Prostate gland (tissue), 2 donors: ENCODE results near the gene MPIG6B. TPM values are rescaled to one million over a fixed set of nuclear protein-coding genes. Genes with fewer than 3 reads are reported as not detected.

ENCODE experiments used
- DNase-seq: peaks from one replicate; pipeline ENCODE4 v3.0.0-alpha.2; 2019; ENCODE audit warnings: low spot score
- H3K27ac ChIP-seq, 2 donors: fragments of 200-600 bp; sonication (generic); 2 replicates each; pipeline ENCODE4 v1.5.1; 2017 to 2019
- H3K27me3 ChIP-seq: fragments of 200-600 bp; sonication (generic); replicated peaks from 2 replicates; pipeline ENCODE4 v1.5.1; 2019; ENCODE audit not compliant: insufficient read depth
- H3K36me3 ChIP-seq, 2 donors: fragments of 200-600 bp; sonication (generic); 1 replicate in 1 of 2; 2 replicates in 1 of 2; pipeline versions ENCODE4 v1.5.1 to v1.8.1; 2017 to 2019
- H3K4me1 ChIP-seq: fragments of 200-600 bp; sonication (generic); replicated peaks from 2 replicates; pipeline ENCODE4 v1.5.1; 2019
- H3K4me3 ChIP-seq, 2 donors: fragments of 200-600 bp; sonication (generic); 2 replicates each; pipeline ENCODE4 v1.5.1; 2017 to 2019
- H3K9me3 ChIP-seq: fragments of 200-600 bp; sonication (generic); 2 replicates; pipeline ENCODE4 v1.5.1; 2017
- POLR2A ChIP-seq: fragments of 450-650 bp; IDR thresholded peaks from one replicate; pipeline ENCODE4 v1.6.1; 2016; ENCODE audit warnings: antibody characterized with exemption, mild to moderate bottlenecking
- POLR2AphosphoS5 ChIP-seq: sonication (generic); formaldehyde crosslinking; IDR thresholded peaks from one replicate; pipeline ENCODE4 v1.6.1; 2017; ENCODE audit warnings: antibody characterized with exemption
- WGBS: methylation state at CpG from one replicate; pipeline ENCODE4 v1.1.5; 2018; 5-methylcytosine and 5-hydroxymethylcytosine counted together
- intact Hi-C: fragments of 100-400 bp; cut with DNase I; formaldehyde crosslinking; loops from one replicate; pipeline ENCODE4 v1.14.2; 2022
- total RNA-seq, 2 donors: library from RNA; depleted of rRNA; stranded (reverse); fragments of >200 nt; gene quantifications; one replicate each; pipeline ENCODE4 v1.1.0, GENCODE V29; 2016
- TF ChIP-seq, protein P1 (sequence below), 4 experiments: fragments of 200-600 bp in 2 of 4; fragments of 450-650 bp in 2 of 4; sonication (generic) in 2 of 4; IDR thresholded peaks; 1 replicate in 3 of 4; 2 replicates in 1 of 4; pipeline ENCODE4 v1.5.1; 2016 to 2019; ENCODE audit warnings: antibody characterized with exemption in 4 of 4, mild to moderate bottlenecking in 2 of 4, moderate library complexity in 2 of 4

MPIG6B gene
- total RNA-seq, 2 donors from 2014 or later, result 0.74 TPM; not detected in 1

DNA sequence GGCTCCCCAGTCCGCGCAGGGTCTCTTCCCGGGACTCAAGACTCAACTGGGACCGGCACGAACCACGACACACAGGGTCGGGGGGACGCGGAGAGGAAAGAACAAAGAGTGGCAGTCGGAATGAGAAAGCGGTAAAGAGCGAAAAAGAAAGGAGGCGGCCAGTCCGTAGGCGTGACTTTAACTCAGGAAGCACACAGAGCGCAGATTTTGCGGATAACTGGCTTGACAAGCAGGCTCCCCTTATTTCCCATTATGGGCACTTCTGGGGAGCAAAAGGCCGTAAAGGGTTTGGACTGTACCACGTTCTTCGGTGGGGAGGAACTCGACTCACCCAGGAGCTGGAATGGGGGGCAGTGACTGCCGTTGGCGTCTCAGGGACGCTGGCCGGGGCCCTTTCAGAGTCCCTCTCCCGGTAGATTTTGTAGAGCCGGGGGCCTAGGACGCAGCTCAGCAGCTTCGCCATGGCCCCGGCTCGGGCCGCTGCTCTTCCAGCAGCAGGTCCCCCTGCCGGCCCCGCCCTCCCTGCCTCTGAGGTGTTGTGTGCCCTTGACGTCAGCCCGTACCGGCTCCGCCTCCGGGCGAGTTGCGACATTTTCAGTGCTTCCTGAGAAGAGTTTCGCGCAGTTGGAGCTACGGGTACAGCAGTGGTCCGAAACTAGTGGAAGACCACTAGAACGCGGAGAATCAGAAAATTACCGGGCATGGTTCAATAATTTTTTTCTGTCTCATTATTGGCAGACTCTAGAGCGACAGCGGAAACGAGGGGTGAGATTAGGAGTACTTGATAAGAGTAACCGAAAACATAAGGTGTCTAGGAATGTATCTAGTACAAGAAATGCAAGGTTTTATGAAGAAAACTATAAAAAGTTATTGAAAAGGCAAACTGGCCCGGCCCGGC, 20.1 kb upstream of the MPIG6B start, which contains the start of gene ABHD16A:
ABHD16A (minus strand) TSS at position 506 of the 898 bp plus-strand sequence; CDS start at position 463, 43 bp downstream.
- peak; percentile 99 for DNase-seq
- no peaks in the 10 kb centered on the region for H3K36me3 ChIP-seq
- peak within 1 kb of the TSS; percentile 70 to 72 for H3K4me3 ChIP-seq
- intact Hi-C loops, result loop anchor here (2.0 kb wide), 1 partner anchor 26 kb away; the partner anchor contains the start of gene DDAH2
- WGBS, result under 1% methylated on average over 54 of the region's 54 CpGs
- TF ChIP-seq POLR2AphosphoS5 (peak; percentile 100), POLR2A (peak; percentile 99)
- TF ChIP-seq, protein P1, sequence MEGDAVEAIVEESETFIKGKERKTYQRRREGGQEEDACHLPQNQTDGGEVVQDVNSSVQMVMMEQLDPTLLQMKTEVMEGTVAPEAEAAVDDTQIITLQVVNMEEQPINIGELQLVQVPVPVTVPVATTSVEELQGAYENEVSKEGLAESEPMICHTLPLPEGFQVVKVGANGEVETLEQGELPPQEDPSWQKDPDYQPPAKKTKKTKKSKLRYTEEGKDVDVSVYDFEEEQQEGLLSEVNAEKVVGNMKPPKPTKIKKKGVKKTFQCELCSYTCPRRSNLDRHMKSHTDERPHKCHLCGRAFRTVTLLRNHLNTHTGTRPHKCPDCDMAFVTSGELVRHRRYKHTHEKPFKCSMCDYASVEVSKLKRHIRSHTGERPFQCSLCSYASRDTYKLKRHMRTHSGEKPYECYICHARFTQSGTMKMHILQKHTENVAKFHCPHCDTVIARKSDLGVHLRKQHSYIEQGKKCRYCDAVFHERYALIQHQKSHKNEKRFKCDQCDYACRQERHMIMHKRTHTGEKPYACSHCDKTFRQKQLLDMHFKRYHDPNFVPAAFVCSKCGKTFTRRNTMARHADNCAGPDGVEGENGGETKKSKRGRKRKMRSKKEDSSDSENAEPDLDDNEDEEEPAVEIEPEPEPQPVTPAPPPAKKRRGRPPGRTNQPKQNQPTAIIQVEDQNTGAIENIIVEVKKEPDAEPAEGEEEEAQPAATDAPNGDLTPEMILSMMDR (IDR thresholded peaks at IDR 0.05), result peak in 2 of 4 experiments; percentile 40 to 67
- H3K27ac ChIP-seq, result peak within 1 kb of the TSS; percentile 97 to 98
- no peaks in the 10 kb centered on the region for H3K27me3 ChIP-seq
- no peaks in the 10 kb centered on the region for H3K9me3 ChIP-seq
- H3K4me1 ChIP-seq, result peaks cover 3% of the 10 kb centered on the region

DNA sequence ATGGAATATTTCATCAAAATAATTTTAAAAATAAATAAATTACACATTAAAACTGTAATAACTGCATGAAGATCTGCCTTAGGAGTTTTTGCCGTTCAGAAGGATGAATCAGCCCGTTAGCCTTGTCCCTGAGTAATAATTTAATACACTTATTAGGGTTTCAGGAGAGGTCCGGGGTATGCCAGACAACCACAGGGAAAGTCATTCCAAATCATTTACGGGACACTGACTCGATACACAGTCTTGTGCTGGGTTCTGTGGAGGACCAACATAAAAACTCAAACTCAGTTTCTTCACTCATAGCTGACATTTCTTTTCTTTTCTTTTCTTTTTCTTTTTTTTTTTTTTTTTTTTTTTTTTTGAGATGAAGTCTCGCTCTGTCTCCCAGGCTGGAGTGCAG, 17.2 kb upstream of the MPIG6B start:
- peaks cover 3% of the 10 kb centered on the region for H3K4me1 ChIP-seq
- TF ChIP-seq, protein P1 (IDR thresholded peaks at IDR 0.05), result no peak
- no peak for TF ChIP-seq POLR2AphosphoS5
- no peak for TF ChIP-seq POLR2A
- WGBS, result 86% methylated on average over 6 of the region's 6 CpGs
- H3K27ac ChIP-seq, result no peak overlapping the region
- no peak overlapping the region for H3K4me3 ChIP-seq
- H3K9me3 ChIP-seq, result no peaks in the 10 kb centered on the region
- H3K27me3 ChIP-seq, result no peaks in the 10 kb centered on the region
- intact Hi-C loops, result no loop called here
- no peak for DNase-seq
- H3K36me3 ChIP-seq, result no peaks in the 10 kb centered on the region

GRCh38 chr6:31706599-31706998, 16.6 kb upstream of the MPIG6B start, which contains the start of gene LY6G6F:
LY6G6F (plus strand) TSS chr6:31706866; CDS start chr6:31706907, 41 bp downstream.
- intact Hi-C loops, result no loop called here
- no peaks in the 10 kb centered on the region for H3K27me3 ChIP-seq
- no peak for DNase-seq
- H3K27ac ChIP-seq, result no peak within 1 kb of the TSS
- WGBS, result 54% methylated on average over 3 of the region's 3 CpGs
- H3K9me3 ChIP-seq, result no peaks in the 10 kb centered on the region
- H3K4me3 ChIP-seq, result no peak within 1 kb of the TSS
- H3K36me3 ChIP-seq, result no peaks in the 10 kb centered on the region
- TF ChIP-seq POLR2AphosphoS5, result no peak
- TF ChIP-seq, protein P1 (IDR thresholded peaks at IDR 0.05), result no peak
- TF ChIP-seq POLR2A, result no peak
- peaks cover 3% of the 10 kb centered on the region for H3K4me1 ChIP-seq

- 82% methylated on average over 10 of the region's 10 CpGs for WGBS
- H3K9me3 ChIP-seq, result no peaks in the 10 kb centered on the region
- no peak overlapping the region for H3K4me3 ChIP-seq
- DNase-seq, result no peak
- H3K27me3 ChIP-seq, result no peaks in the 10 kb centered on the region
- no peaks in the 10 kb centered on the region for H3K36me3 ChIP-seq
- intact Hi-C loops, result no loop called here
- H3K4me1 ChIP-seq, result peaks cover 3% of the 10 kb centered on the region
- H3K27ac ChIP-seq, result no peak overlapping the region
- TF ChIP-seq POLR2A (no peak), POLR2AphosphoS5 (no peak)
- TF ChIP-seq, protein P1 (IDR thresholded peaks at IDR 0.05), result no peak
Measured at GRCh38 chr6:31707701-31708100, 15.5 kb upstream of the MPIG6B start.
